HG03280 (cell line): ENCODE measurements around the gene CACHD1.

Experiments
- ATAC-seq: cut with Tn5 transposase; IDR thresholded peaks from one replicate; pipeline ENCODE4 v1.9.1; 2021; ENCODE audit warnings: mild to moderate bottlenecking, moderate library complexity; ENCODE audit not compliant: unreplicated experiment

CACHD1 gene

DNA sequence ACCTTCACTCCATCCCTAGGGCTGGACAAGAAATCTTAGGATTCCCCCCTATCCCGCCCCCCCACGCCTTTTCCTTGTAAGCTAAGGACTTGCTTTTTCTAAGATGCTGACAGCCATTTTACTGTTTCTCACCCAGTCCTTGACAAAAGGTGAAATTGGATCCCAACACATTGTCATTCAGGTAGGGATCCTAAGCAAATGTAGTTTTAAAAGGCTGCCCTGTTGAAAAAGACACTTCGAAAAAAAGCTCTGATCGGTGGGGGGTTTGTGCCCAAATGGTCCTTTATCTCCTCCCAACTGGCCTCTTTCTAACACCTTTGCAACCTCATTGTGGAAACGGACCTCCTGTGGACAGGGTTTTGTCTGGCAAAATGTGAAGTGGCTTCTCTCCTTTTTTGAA, 2.9 kb downstream of the CACHD1 start:
- ATAC-seq, result no peak

DNA sequence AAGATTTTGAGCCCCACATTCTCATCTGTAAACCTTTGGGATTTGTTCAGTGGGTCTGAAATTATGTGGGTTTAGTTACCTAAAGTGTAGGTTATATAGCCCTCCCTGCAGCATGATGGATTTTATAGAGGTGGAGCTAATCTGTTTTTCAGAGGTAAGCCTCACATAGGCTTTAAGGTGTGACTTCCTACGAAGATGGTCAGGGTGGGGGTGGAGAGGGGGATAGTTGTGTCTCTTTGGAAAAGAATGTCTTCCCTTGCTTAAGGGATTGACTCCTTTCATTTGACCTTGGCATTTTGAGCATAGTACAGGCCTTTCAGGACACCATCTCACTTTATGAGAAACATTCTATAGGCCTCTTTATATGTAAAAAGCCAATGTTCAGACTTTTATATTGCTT, 3.4 kb downstream of the CACHD1 start:
- no peak for ATAC-seq

DNA sequence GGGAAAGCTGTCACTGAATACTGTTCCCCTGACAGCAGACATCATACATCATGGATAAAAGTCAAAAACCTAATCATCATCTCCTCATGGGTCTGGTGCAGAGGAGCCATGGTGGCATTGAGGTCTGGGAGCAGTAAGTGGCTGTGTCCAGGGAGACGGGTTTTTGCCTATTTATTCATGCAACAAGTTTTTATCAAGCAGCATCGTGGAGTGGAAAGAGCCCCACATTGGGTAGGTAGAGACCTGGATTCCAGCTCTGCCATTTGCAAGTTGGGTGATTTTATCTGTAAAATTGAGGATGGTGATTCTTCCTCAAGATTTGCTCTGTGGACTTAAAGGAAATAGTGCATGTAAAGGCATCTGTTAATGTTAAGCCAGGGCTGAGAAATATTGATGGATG, 4.2 kb downstream of the CACHD1 start:
- ATAC-seq, result no peak

DNA sequence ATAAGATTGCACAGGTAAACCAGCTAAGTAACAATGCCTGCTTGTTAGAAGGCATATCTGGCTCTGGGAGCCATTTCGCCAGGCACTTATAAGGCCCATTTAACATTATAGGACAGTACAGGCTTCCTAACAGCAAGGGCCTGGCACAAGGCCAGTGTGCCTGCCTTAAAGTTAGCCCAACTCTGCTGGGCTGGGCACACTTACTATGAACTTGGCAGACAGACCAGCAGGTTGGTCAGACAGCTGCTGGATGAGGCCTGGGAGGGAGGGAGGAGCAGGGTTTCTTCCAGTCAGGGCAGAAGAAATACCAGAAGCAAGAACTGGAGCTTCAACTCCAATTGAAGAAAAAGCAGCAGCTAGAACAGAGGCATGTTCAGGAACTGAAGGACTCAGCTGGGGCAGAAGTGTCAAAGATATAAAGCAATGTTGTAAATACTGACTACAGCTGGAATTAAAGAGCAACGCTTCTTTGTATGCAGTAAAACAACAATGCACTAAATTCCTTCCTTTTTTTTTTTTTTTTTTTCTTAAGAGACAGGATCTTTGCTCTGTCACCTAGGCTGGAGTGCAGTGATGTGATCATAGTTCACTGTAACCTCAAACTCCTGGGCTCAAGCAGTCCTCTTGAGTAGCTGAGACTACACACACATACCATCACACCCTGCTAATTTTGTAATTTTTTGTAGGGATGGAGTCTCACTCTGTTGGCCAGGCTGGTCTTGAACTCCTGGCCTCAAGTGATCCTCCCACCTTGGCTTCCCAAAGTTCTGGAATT, 4.9 kb downstream of the CACHD1 start:
- no peak for ATAC-seq

GRCh38 chr1:64476251-64476952, 6.5 kb downstream of the CACHD1 start:
- no peak for ATAC-seq

DNA sequence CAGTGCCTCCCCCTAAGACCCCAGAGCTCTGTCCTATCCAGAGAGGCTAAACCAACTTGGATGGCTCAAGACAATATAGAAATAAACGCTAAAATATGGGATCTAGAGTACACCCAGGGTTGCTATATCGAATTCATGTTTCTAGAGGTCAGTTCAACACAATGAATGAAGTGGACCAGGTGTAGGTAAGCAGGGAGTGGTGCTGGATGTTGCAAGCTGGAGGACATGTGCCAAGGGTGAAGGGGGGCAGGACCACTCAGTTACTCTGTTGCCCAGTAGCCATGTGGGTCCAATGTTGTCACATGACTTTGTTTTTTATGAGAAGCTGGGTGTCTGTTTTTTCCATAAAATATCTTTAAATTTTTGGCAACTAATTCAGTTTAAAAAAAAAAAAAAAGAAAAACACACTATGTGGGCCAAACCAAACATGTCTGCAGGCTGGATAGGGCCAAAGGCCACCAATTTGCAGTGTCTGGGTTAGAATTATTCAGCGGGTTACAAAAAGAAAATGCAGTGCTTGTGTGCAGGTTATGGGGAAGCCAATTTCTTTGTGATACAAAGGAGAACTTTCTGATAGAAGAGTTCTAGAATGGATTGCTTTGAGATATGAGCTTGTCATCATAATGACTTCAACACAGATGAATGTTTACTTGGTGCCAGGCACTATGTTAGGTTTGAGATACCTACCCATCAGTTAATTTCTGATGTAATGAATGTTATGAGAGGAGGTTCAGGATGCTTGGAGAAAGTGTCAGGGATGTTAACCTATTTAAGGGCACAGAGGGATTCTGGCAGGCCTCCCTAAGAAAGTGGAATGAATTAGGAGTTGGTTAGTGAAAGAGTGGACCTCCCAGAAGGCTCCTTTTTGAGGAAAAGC, 8.9 kb downstream of the CACHD1 start:
- no peak for ATAC-seq

DNA sequence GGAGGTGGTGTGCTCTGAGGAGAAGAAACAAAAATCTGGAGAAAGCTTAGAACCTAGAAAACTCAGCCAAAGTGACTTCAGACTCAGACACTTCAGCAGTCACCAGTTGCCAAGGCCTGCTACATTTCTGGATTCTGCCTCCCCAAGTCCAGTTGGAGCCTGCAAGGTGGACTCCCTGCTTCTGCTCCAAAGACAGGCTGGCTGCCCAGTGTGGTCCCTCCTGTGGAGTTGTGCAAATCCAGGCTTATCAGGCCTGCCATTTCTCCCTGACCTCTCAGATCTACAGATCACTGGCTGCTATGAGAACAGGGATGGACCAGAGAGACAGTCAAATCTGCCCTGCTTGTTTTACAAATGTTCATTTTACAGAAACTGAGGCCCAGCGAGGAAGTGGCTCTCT, 9.9 kb downstream of the CACHD1 start:
- ATAC-seq, result no peak

- ATAC-seq, result no peak
Measured at GRCh38 chr1:64480999-64481772, 11.3 kb downstream of the CACHD1 start.

- no peak for ATAC-seq
Measured at GRCh38 chr1:64482128-64482527, 12.2 kb downstream of the CACHD1 start.

GRCh38 chr1:64482720-64483119, 12.8 kb downstream of the CACHD1 start:
- no peak for ATAC-seq

GRCh38 chr1:64483731-64484414, 13.9 kb downstream of the CACHD1 start:
- no peak for ATAC-seq

GRCh38 chr1:64484651-64485050, 14.7 kb downstream of the CACHD1 start:
- no peak for ATAC-seq

DNA sequence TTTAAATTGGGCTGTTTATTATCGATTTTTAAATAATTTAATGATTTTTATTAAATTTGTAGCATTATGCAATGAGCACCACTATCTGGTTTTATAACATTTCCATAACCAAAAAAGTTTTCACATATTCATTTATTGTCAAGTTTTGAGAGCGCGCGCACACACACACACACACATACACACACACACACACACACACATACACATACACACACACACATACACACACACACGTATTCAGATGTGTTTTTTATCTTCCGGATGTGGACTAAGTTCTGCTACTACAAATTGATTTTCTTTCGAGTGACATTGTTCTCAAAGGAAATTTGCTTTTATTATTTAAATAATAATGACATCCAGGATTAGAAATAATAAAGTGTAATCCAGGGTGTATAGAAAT, 16.3 kb downstream of the CACHD1 start:
- ATAC-seq, result no peak

DNA sequence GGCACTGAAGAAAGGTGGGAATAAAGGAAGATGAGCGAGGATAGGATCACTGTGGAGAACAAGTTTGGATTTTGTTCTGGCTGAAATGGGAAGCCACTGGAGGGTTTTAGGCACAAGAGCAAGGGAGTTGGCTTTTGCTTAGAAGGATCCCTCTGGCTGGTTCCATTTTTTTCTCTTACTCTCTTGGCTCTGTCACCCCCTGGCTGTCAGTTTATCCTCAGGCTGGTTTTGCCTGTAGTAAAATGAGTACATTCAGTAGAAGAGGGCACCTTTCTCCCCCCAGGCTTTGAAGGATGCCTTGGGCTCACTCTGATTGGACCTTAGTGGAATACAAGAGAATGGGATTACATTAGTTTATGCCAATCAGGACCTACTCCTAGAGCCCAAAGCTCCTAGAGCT, 17.1 kb downstream of the CACHD1 start:
- no peak for ATAC-seq

GRCh38 chr1:64488862-64489261, 18.9 kb downstream of the CACHD1 start:
- no peak for ATAC-seq

DNA sequence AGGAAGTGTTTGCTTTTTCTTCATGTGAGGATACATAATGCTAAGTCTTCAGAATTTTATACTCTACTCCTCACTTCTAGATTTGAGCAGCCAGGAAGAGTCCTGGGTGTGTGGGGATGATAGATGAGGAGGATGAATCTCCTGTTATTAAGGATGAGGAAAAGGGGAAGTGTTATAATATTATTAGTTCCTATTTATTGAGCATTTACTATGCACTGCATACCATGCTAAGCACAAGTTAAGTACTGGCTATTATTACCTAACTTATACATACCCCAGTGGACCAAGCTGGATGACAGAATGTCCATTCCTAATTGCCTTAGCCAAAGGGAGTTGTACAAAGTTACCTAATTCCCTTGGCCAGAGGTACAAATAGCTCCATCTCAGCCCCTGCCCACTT, 19.8 kb downstream of the CACHD1 start:
- ATAC-seq, result no peak

DNA sequence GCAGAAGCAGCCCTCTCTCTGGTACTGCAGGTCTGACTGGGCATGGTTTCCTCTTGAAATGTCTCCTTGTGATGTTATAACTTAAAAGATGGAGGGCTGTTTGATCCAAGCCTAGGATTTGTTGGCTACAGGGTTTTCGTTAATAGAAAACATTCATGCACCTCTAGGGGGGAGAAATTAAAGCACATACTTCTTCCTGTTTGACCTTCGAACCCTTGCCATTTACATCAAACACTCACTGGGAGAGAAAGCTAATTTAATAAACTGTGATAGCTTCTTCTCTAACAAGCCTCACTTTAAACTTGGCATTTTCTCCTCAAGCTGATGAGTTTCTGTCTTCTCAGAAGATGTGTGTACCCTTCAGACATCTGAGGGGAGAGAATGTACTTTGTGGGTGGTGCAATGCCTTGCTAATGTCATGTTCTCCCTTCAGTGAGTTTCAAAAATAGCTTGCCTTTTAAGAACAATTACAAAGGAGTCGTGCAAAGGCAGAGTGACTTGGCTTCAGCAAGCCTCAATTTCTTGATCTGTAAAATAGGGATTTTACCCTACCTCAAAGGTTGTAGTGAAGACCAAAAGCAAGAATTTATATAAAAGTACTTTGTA, 20.4 kb downstream of the CACHD1 start:
- ATAC-seq, result no peak

DNA sequence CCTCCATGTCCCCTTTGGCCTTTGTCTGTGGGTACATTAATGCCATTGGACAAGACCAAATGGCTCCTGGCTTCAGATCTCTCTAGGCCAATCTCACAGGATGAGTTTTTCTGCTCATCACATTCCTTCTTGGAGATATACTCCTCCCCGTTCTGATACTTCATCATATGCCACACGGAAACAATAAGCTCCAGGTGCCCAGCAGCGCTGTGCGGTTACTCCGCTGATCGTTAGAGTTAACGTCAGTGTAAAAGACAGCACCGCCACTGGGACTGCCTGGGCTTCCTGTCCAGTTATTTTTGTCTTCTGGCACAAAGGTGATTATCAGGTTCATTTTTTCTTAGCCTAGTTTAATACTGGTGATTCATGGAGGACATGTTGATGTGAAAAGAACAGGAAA, 22.5 kb downstream of the CACHD1 start:
- ATAC-seq, result no peak

DNA sequence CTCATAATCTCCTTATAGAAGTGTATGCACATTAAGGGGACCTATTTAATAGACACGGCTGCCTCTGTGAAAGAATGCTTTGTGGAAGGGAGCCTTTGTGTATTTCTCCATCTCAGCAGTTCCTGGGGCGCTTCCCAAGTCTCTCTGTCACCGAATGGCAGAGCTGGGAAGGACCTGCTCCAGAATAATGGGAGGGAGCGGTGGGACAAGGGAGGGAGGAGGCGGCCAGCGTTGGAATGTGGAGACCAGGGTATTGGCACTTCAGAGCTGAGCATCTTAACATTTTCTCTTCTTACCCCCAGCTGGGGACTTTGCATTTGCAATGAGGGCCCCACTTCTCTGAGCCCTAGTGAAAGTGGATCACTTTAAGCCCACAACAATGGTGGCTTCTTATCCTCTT, 23.9 kb downstream of the CACHD1 start:
- ATAC-seq, result no peak

DNA sequence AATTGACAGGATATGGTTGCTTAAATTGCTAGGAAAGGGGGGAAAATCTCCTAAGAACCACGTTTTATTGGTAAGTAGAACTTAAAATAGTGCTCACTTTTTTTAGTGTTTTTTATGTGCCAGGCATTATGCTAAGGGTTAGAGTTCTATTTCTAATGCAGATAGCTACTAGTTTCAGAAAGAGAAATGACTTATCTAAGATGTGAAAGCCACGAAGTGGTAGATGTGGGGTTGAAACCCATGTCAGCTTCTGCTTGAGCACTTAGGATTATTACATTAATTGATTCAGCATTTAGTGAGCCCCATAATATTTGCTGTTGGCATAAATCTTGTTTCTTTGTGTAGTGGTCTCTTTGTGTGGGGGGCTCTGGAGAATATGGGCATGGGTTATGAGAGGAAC, 24.7 kb downstream of the CACHD1 start:
- no peak for ATAC-seq
